Measurements from ENCODE around the gene POLR2C.
A peak's percentile ranks its signal among the peaks of the same experiment; 100 is the strongest.

POLR2C gene

GRCh38 chr16:57474671-57475661 is 12.5 kb downstream of the POLR2C start:
- H3K4me3 ChIP-seq (ENCODE audit: low read depth, low read length): no peak overlapping the region
- no peak for TF ChIP-seq CTCF (IDR thresholded peaks at IDR 0.05; ENCODE audit: low read depth, low read length)

- peak; percentile 41 for TF ChIP-seq CTCF (IDR thresholded peaks at IDR 0.05; ENCODE audit: low read depth, low read length)
- H3K4me3 ChIP-seq (ENCODE audit: low read depth, low read length): no peak overlapping the region
Measured at GRCh38 chr16:57475711-57476339, 13.3 kb downstream of the POLR2C start.

- H3K4me3 ChIP-seq (ENCODE audit: low read depth, low read length): no peak overlapping the region
- no peak for TF ChIP-seq CTCF (IDR thresholded peaks at IDR 0.05; ENCODE audit: low read depth, low read length)
Measured at GRCh38 chr16:57476546-57477410, 14.3 kb downstream of the POLR2C start.

- no peak overlapping the region for H3K4me3 ChIP-seq (ENCODE audit: low read depth, low read length)
- no peak for TF ChIP-seq CTCF (IDR thresholded peaks at IDR 0.05; ENCODE audit: low read depth, low read length)
Measured at GRCh38 chr16:57477531-57478202, 15.2 kb downstream of the POLR2C start.

GRCh38 chr16:57478396-57479204 is 16.1 kb downstream of the POLR2C start:
- no peak for TF ChIP-seq CTCF (IDR thresholded peaks at IDR 0.05; ENCODE audit: low read depth, low read length)
- H3K4me3 ChIP-seq (ENCODE audit: low read depth, low read length): peak overlapping the region; percentile 62

Measured in WI38 (cell line).